DOHH2 (cell line): ENCODE data around the gene GMDS.

ENCODE experiments used
- H3F3A ChIP-seq: fragments of 200-600 bp; sonication (generic), shearing (Covaris generic); 2 replicates; pipeline ENCODE4 v1.6.0; 2016; ENCODE audit warnings: antibody characterized with exemption, mild to moderate bottlenecking; ENCODE audit not compliant: control insufficient read depth, insufficient read depth
- H3K27ac ChIP-seq: fragments of 200-600 bp; sonication (generic); 2 replicates; pipeline ENCODE4 v1.5.1; 2014; ENCODE audit warnings: low read depth, mild to moderate bottlenecking, low read length, moderate library complexity
- H3K27me3 ChIP-seq: fragments of 200-600 bp; sonication (generic); 2 replicates; pipeline ENCODE4 v1.6.1; 2014; ENCODE audit warnings: mild to moderate bottlenecking, low read length, mixed read lengths; ENCODE audit not compliant: control insufficient read depth
- H3K36me3 ChIP-seq: fragments of 200-600 bp; sonication (generic); 2 replicates; pipeline ENCODE4 v1.6.1; 2014; ENCODE audit warnings: mild to moderate bottlenecking, low read length, moderate library complexity, mixed read lengths; ENCODE audit not compliant: control insufficient read depth
- H3K4me1 ChIP-seq: fragments of 200-600 bp; sonication (generic); 2 replicates; pipeline ENCODE4 v1.6.1; 2014; ENCODE audit warnings: mild to moderate bottlenecking, low read length, mixed read lengths; ENCODE audit not compliant: control insufficient read depth
- H3K4me2 ChIP-seq: fragments of 200-600 bp; sonication (generic); 2 replicates; pipeline ENCODE4 v1.6.0; 2014; ENCODE audit warnings: mild to moderate bottlenecking, low read length, moderate library complexity
- H3K4me3 ChIP-seq: fragments of 200-600 bp; sonication (generic); 2 replicates; pipeline ENCODE4 v1.5.1; 2014; ENCODE audit warnings: mild to moderate bottlenecking, low read length, mixed read lengths
- H3K79me2 ChIP-seq: fragments of 200-600 bp; sonication (generic); 2 replicates; pipeline ENCODE4 v1.6.1; 2014; ENCODE audit warnings: mild to moderate bottlenecking, low read length, mixed read lengths; ENCODE audit not compliant: control insufficient read depth
- H3K9me2 ChIP-seq: fragments of 200-600 bp; sonication (generic); replicated peaks from 2 replicates; pipeline ENCODE4 v1.6.1; 2014; ENCODE audit warnings: mild to moderate bottlenecking, low read length, mixed read lengths; ENCODE audit not compliant: control insufficient read depth
- H3K9me3 ChIP-seq: fragments of 200-600 bp; sonication (generic); 2 replicates; pipeline ENCODE4 v1.6.1; 2014; ENCODE audit warnings: antibody characterized with exemption, low read length, mixed read lengths; ENCODE audit not compliant: control insufficient read depth, insufficient read depth
- H4K20me1 ChIP-seq: fragments of 200-600 bp; sonication (generic); 2 replicates; pipeline ENCODE4 v1.6.0; 2014; ENCODE audit warnings: low read depth, mild to moderate bottlenecking, antibody characterized with exemption, low read length, moderate library complexity; ENCODE audit not compliant: control insufficient read depth, insufficient read depth
- EZH2phosphoT487 ChIP-seq: fragments of 200-600 bp; sonication (generic); IDR thresholded peaks from 2 replicates; pipeline ENCODE4 v1.6.1; 2017; ENCODE audit warnings: borderline replicate concordance, mild to moderate bottlenecking, antibody characterized with exemption, low read length, moderate library complexity, mixed read lengths
- TF ChIP-seq, protein P1 (sequence below): fragments of 200-600 bp; sonication (generic); IDR thresholded peaks from one replicate; pipeline ENCODE4 v1.5.1; 2014; ENCODE audit warnings: antibody characterized with exemption, mild to moderate bottlenecking, low read depth, low read length; ENCODE audit not compliant: poor library complexity, severe bottlenecking

The GMDS gene

DNA sequence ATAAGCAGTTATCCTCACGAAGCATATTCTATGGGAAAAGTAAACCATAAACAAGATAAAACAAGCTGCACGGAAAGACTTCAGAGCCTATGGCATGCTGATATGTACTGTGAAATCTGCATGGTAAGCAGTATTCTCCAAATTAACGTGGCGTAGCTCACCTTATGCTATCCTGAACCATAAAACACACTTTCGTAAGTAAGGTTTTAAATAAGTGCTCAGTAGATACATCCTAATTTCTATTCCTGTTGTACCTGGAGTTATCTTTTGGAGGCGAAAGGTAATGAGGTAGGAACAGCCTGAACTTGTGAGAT lies 208.7 kb downstream of the GMDS start:
- H3K36me3 ChIP-seq, result no peaks in the 10 kb centered on the region
- H3K4me1 ChIP-seq, result no peaks in the 10 kb centered on the region

DNA sequence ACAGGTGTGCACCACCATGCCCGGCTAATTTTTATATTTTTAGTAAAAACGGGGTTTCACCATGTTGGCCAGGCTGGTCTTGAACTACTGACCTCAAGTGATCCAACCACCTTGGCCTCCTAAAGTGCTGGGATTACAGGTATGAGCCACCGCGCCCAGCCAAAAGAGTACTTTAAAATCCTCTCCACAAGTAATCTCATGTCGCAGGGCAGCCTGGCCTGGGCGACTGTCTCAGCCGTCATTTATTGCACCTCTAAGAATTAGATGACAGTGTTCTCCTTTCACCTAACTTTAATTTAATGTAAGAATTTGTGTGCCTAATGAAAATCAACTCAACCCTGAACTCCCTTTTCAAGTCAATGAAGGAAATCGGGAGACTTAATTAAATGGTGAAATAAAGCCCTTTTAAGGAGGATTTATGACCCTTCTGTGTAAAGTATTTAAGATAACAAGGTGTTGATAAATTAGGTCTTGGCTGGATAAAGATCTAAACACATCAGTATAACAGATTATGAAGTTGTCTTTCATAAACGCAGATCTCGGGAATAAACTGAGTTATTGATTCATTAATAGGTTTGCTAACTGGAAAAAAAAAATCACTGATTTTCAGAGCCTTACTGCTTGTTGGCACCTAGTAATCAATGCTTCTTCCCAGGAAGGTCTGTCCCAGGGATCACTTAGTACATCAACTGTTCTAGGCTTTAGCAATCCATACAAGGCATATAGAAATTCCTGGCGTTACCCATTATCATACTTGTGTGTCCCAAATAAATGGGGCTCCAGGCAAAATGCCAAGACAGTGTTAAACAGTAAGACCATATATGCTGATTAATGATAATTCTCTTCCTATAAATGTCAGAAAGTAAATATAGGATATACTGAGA lies 209.3 kb downstream of the GMDS start:
- Histone ChIP-seq H3K79me2 (no peaks in the 10 kb centered on the region), H3K4me1 (no peaks in the 10 kb centered on the region), H3K9me3 (no peaks in the 10 kb centered on the region), H4K20me1 (peaks cover 10% of the 10 kb centered on the region; the same call in 1 of the 2 replicates), H3F3A (no peaks in the 10 kb centered on the region), H3K4me2 (no peak overlapping the region), H3K4me3 (no peak overlapping the region), H3K36me3 (no peaks in the 10 kb centered on the region), H3K27ac (no peak overlapping the region), H3K27me3 (peaks cover 2% of the 10 kb centered on the region), H3K9me2 (no peaks in the 10 kb centered on the region)
- no peak for TF ChIP-seq EZH2phosphoT487
- TF ChIP-seq, protein P1, sequence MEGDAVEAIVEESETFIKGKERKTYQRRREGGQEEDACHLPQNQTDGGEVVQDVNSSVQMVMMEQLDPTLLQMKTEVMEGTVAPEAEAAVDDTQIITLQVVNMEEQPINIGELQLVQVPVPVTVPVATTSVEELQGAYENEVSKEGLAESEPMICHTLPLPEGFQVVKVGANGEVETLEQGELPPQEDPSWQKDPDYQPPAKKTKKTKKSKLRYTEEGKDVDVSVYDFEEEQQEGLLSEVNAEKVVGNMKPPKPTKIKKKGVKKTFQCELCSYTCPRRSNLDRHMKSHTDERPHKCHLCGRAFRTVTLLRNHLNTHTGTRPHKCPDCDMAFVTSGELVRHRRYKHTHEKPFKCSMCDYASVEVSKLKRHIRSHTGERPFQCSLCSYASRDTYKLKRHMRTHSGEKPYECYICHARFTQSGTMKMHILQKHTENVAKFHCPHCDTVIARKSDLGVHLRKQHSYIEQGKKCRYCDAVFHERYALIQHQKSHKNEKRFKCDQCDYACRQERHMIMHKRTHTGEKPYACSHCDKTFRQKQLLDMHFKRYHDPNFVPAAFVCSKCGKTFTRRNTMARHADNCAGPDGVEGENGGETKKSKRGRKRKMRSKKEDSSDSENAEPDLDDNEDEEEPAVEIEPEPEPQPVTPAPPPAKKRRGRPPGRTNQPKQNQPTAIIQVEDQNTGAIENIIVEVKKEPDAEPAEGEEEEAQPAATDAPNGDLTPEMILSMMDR, result no peak

More for the DNA sequence above, 208.7 kb downstream of the GMDS start:
- Histone ChIP-seq H3F3A (no peaks in the 10 kb centered on the region), H4K20me1 (0 out of 2 replicates have a peak, but pooled peaks cover 4% of the 10 kb centered on the region), H3K27me3 (peaks cover 2% of the 10 kb centered on the region; the same call in 1 of the 2 replicates), H3K4me3 (no peak overlapping the region), H3K4me2 (no peak overlapping the region), H3K9me3 (no peaks in the 10 kb centered on the region), H3K79me2 (no peaks in the 10 kb centered on the region), H3K27ac (no peak overlapping the region), H3K9me2 (no peaks in the 10 kb centered on the region)
- TF ChIP-seq, protein P1, result no peak
- TF ChIP-seq EZH2phosphoT487, result no peak

DNA sequence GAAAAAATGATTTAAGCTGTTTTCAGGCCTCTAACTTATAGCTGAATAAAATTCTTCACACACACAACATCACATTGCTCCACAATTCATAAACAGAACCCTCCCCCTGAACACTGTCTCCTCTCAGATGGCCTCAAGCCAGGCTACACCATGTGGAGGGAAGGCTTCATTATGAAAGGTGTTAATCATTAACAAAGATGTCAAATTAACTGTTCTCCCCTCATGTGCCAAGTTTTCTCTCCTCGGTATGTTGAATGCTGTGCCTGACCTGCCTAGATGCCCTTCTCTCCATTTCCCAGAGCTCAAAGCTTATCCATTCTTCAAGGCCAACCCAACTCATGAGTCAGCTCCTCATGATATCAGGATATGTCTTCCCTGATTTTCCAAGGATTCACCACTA lies 210.4 kb downstream of the GMDS start:
- H3K36me3 ChIP-seq, result no peaks in the 10 kb centered on the region
- H3K4me1 ChIP-seq, result no peaks in the 10 kb centered on the region
- TF ChIP-seq EZH2phosphoT487, result no peak
- TF ChIP-seq, protein P1, result no peak
- H3K4me3 ChIP-seq, result no peak overlapping the region
- peaks cover 8% of the 10 kb centered on the region for H3K27me3 ChIP-seq
- no peaks in the 10 kb centered on the region for H3F3A ChIP-seq
- H3K4me2 ChIP-seq, result no peak overlapping the region
- H3K9me2 ChIP-seq, result no peaks in the 10 kb centered on the region
- H4K20me1 ChIP-seq, result peaks cover 10% of the 10 kb centered on the region; the same call in 1 of the 2 replicates
- no peak overlapping the region for H3K27ac ChIP-seq
- no peaks in the 10 kb centered on the region for H3K79me2 ChIP-seq
- no peaks in the 10 kb centered on the region for H3K9me3 ChIP-seq
